Keratinocyte (primary cell): ENCODE measurements around the gene KRTAP22-1. TPM values are rescaled to one million over a fixed set of nuclear protein-coding genes. Genes with fewer than 3 reads are reported as not detected.

ENCODE experiments used
- DNase-seq: peaks from one replicate; pipeline ENCODE4 v3.0.0-alpha.2; 2011; ENCODE audit warnings: low read depth, missing footprints, low spot score
- FAIRE-seq: peaks from 2 replicates; lab custom pipeline; 2011; peaks lifted over from hg19 to GRCh38; lab: Jason Lieb, UNC
- H2AFZ ChIP-seq: 2 replicates; pipeline ENCODE4 v1.6.0; 2012; ENCODE audit warnings: low read length, control low read depth, inconsistent platforms; ENCODE audit not compliant: control insufficient read depth
- H3K27ac ChIP-seq: 2 replicates; pipeline ENCODE4 v1.5.1; 2011; ENCODE audit warnings: low read length; ENCODE audit not compliant: control insufficient read depth, insufficient read depth
- H3K27me3 ChIP-seq: 3 replicates; pipeline ENCODE4 v1.6.0; 2011; ENCODE audit warnings: low read length; ENCODE audit not compliant: control insufficient read depth, insufficient read depth; ENCODE audit errors: extremely low read depth
- H3K36me3 ChIP-seq, 2 experiments: 2 replicates in 1 of 2; 3 replicates in 1 of 2; pipeline ENCODE4 v1.5.1; 2011; ENCODE audit warnings: low read length in 2 of 2, mild to moderate bottlenecking in 1 of 2; ENCODE audit not compliant: control insufficient read depth in 2 of 2, insufficient read depth in 2 of 2; ENCODE audit errors: extremely low read depth in 1 of 2
- H3K4me1 ChIP-seq: 3 replicates; pipeline ENCODE4 v1.5.1; 2011; ENCODE audit warnings: low read length; ENCODE audit not compliant: control insufficient read depth, insufficient read depth; ENCODE audit errors: extremely low read depth
- H3K4me2 ChIP-seq: 3 replicates; pipeline ENCODE4 v1.6.0; 2011; ENCODE audit warnings: low read depth, low read length; ENCODE audit not compliant: control insufficient read depth, insufficient read depth; ENCODE audit errors: extremely low read depth
- H3K4me3 ChIP-seq, 3 experiments: fragments of 200-600 bp in 1 of 3; sonication (generic) in 1 of 3; 2 replicates in 2 of 3; 3 replicates in 1 of 3; pipeline ENCODE4 v1.5.1; 2011 to 2016; ENCODE audit warnings: low read length in 3 of 3, mild to moderate bottlenecking in 3 of 3, control low read depth in 2 of 3, inconsistent platforms in 1 of 3, low read depth in 1 of 3, mixed read lengths in 1 of 3, mixed run types in 1 of 3, moderate library complexity in 1 of 3; ENCODE audit not compliant: control insufficient read depth in 2 of 3, insufficient read depth in 2 of 3; ENCODE audit errors: extremely low read depth in 1 of 3
- H3K79me2 ChIP-seq: 2 replicates; pipeline ENCODE4 v1.6.0; 2012; ENCODE audit warnings: low read length; ENCODE audit not compliant: control insufficient read depth, insufficient read depth
- H3K9ac ChIP-seq: 3 replicates; pipeline ENCODE4 v1.6.0; 2011; ENCODE audit warnings: low read length; ENCODE audit not compliant: control insufficient read depth, insufficient read depth; ENCODE audit errors: extremely low read depth
- H3K9me1 ChIP-seq: 3 replicates; pipeline ENCODE4 v1.6.0; 2011; ENCODE audit warnings: low read length; ENCODE audit not compliant: control insufficient read depth, insufficient read depth; ENCODE audit errors: extremely low read depth
- H3K9me3 ChIP-seq: 2 replicates; pipeline ENCODE4 v1.5.1; 2012; ENCODE audit warnings: low read depth, low read length; ENCODE audit not compliant: control insufficient read depth
- H4K20me1 ChIP-seq: 3 replicates; pipeline ENCODE4 v1.6.0; 2011; ENCODE audit warnings: low read length; ENCODE audit not compliant: control insufficient read depth, insufficient read depth; ENCODE audit errors: extremely low read depth
- CTCF ChIP-seq, 3 experiments: IDR thresholded peaks in 1 of 3; conservative IDR thresholded peaks in 1 of 3; optimal IDR thresholded peaks in 1 of 3; 2 replicates in 2 of 3; 3 replicates in 1 of 3; pipeline versions ENCODE3 to v1.5.1; 2011; ENCODE audit warnings: low read length in 3 of 3, mild to moderate bottlenecking in 3 of 3, moderate library complexity in 2 of 3, control low read depth in 1 of 3, inconsistent platforms in 1 of 3; ENCODE audit not compliant: insufficient read depth in 2 of 3; ENCODE audit errors: extremely low read depth in 1 of 3
- EZH2 ChIP-seq: IDR thresholded peaks from one replicate; pipeline ENCODE4 v1.6.1; 2012; ENCODE audit warnings: inconsistent platforms, mild to moderate bottlenecking, low read length, moderate library complexity
- dilution Hi-C: fragments of 300-500 bp; cut with MboI; formaldehyde crosslinking; loops from one replicate; pipeline ENCODE4 v1.7.0; 2020; ENCODE audit warnings: low sequenced_read_pairs; ENCODE audit not compliant: extremely low pct_ligation_motif_present
- polyA minus RNA-seq, 3 experiments: library from RNA; depleted of rRNA, polyadenylated mRNA; stranded (reverse); fragments of >200 nt; gene quantifications; 1 replicate in 1 of 3; 2 replicates in 1 of 3; 3 replicates in 1 of 3; pipeline ENCODE4 v1.2.3, GENCODE V29; 2011
- polyA plus RNA-seq, 5 experiments: library from polyadenylated mRNA; depleted of rRNA in 3 of 5; stranded (reverse) in 3 of 5; stranded (forward) in 1 of 5; unstranded in 1 of 5; fragments of >200 nt; gene quantifications; 1 replicate in 1 of 5; 2 replicates in 3 of 5; 3 replicates in 1 of 5; pipeline versions ENCODE4 v1.2.1 to v1.2.3, GENCODE V29; 2011 to 2012; ENCODE audit warnings: missing spikeins in 2 of 5, low read depth in 1 of 5, low replicate concordance in 1 of 5

KRTAP22-1 gene
- polyA plus RNA-seq (not detected in 3 replicates), polyA minus RNA-seq (not detected in 3 replicates)
- not detected for polyA plus RNA-seq (2011; ENCODE audit: low read depth)
- polyA plus RNA-seq (2011; cell fraction: cytosol; rRNA removed): not detected in 2 replicates
- not detected in 2 replicates for polyA plus RNA-seq (2011; cell fraction: nucleus; rRNA removed)
- polyA plus RNA-seq (2012; ENCODE audit: low replicate concordance): not detected in 2 replicates
- not detected for polyA minus RNA-seq (2011; cell fraction: cytosol; rRNA and poly(A)+ RNA removed)
- polyA minus RNA-seq (2011; cell fraction: nucleus; rRNA and poly(A)+ RNA removed): not detected in 2 replicates

DNA sequence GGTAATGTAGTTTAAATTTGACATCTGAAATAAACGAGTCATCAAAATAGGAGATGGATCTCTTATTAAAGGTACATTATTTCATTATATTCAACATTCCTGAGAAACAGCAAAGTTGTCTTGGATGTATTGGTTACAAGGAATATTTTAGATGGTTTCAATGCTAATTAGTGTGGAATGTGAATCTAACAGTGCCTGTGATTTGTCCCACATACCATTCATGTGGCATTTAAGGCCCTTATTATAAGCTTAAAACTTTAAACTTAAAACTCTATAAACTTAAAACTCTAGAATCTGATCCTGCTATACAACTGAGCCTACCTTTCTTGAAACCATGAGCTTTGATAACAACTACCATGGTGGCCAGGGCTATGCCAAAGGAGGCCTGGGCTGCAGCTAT is at the start of gene KRTAP22-1:
Gene KRTAP22-1 (plus strand): TSS at position 301 of the 400 bp plus-strand sequence.
- H3K4me1 ChIP-seq: no peaks in the 10 kb centered on the region
- no peaks in the 10 kb centered on the region for H3K9me3 ChIP-seq
- H3K9ac ChIP-seq: no peak within 1 kb of the TSS
- H3K9me1 ChIP-seq: no peaks in the 10 kb centered on the region
- no peaks in the 10 kb centered on the region for H3K36me3 ChIP-seq
- H3K4me2 ChIP-seq: no peak within 1 kb of the TSS
- no peak within 1 kb of the TSS for H2AFZ ChIP-seq
- H4K20me1 ChIP-seq: no peaks in the 10 kb centered on the region
- dilution Hi-C loops: no loop called here
- no peaks in the 10 kb centered on the region for H3K79me2 ChIP-seq
- no peaks in the 10 kb centered on the region for H3K27me3 ChIP-seq
- TF ChIP-seq EZH2 (no peak), CTCF (optimal IDR thresholded peaks at IDR 0.05 in 1 of 3, IDR thresholded peaks at IDR 0.05 in 1 of 3, conservative IDR thresholded peaks at IDR 0.05 in 1 of 3; ENCODE audit: extremely low read depth in 1 of 3, insufficient read depth in 2 of 3, low read length in 3 of 3) (no peak)
- no peak within 1 kb of the TSS for H3K4me3 ChIP-seq
- FAIRE-seq (no peak), DNase-seq (no peak)
- H3K27ac ChIP-seq: no peak within 1 kb of the TSS

DNA sequence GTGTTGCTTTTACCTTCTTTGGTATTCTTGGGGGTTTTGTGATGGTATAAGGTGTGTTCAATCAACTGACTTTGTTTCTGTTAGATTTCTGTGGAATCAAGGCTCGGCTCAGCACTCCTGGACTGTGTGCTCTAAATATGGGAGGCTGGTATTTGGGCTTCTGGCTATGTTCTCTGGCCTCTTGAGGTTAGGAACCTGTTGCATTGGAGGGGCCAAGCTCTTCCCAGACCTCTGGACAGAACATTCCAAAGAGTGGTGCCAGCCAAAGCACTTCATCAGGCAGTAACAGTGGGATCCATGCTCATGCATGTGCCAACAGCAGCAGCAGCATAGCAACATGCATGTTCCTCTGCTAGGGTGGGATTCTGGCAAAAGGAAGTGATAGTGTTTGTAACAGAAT is 48.1 kb upstream of the KRTAP22-1 start:
- H3K9ac ChIP-seq: no peak overlapping the region
- no peak for FAIRE-seq
- dilution Hi-C loops: no loop called here

More for the DNA sequence above, 48.1 kb upstream of the KRTAP22-1 start:
- Histone ChIP-seq H4K20me1 (no peaks in the 10 kb centered on the region), H3K4me1 (no peaks in the 10 kb centered on the region), H3K27ac (no peak overlapping the region), H3K4me3 (no peak overlapping the region), H2AFZ (no peak overlapping the region), H3K36me3 (no peaks in the 10 kb centered on the region), H3K4me2 (no peak overlapping the region), H3K9me3 (no peaks in the 10 kb centered on the region), H3K9me1 (no peaks in the 10 kb centered on the region), H3K27me3 (no peaks in the 10 kb centered on the region), H3K79me2 (no peaks in the 10 kb centered on the region)
- TF ChIP-seq EZH2 (no peak), CTCF (optimal IDR thresholded peaks at IDR 0.05 in 1 of 3, IDR thresholded peaks at IDR 0.05 in 1 of 3, conservative IDR thresholded peaks at IDR 0.05 in 1 of 3; ENCODE audit: extremely low read depth in 1 of 3, insufficient read depth in 2 of 3, low read length in 3 of 3) (no peak)
- no peak for DNase-seq
